ENCODE results near the gene DOCK2.

DNA sequence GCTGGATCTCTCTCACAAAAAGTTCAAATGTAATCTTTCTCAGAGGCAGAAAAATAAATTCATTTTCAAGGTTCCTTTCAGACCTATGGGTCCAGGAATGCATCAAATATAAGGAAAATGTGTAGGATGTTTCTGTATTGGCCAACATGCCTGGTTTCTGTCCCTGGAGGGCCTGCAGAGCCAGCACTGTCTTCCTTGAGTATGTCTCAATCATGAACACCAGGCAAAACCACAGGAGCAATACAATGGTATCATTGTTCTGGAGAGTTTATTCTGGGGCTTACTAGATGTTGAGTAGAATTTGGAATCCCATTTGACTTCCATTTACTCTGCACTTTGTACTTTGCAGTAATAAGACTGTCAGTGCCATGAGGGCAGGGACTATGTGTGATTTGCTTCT is 319.7 kb downstream of the DOCK2 start:
- TF ChIP-seq EZH2 (IDR thresholded peaks at IDR 0.05) (no peak), POLR2AphosphoS5 (IDR thresholded peaks at IDR 0.05; ENCODE audit: borderline replicate concordance, low read depth, low read length) (no peak)
